B cell (primary cell): ENCODE measurements around the gene LRRC10B. TPM values are rescaled to one million over a fixed set of nuclear protein-coding genes. Genes with fewer than 3 reads are reported as not detected.

ENCODE experiments used
- ATAC-seq: fragments of 200-7000 bp; cut with Tn5 transposase; one replicate; pipeline ENCODE4 v1.10.0; 2021; ENCODE audit warnings: low read depth, mild to moderate bottlenecking, moderate number of reproducible peaks, moderate library complexity
- CTCF ChIA-PET: fragments of 350-600 bp; sonication (Branson Sonifier 250); formaldehyde crosslinking; loops from one replicate; lab custom pipeline; 2021; ENCODE audit warnings: antibody characterized with exemption, inconsistent platforms; lab: Charles Lee
- POLR2A ChIA-PET: fragments of 350-600 bp; sonication (Branson Sonifier 250); formaldehyde crosslinking; loops from one replicate; lab custom pipeline; 2021; ENCODE audit warnings: antibody characterized with exemption; lab: Charles Lee
- DNase-seq: peaks from one replicate; pipeline ENCODE4 v3.0.0; 2013
- H2AFZ ChIP-seq: 2 replicates; pipeline ENCODE4 v1.6.1; 2012; ENCODE audit warnings: mild to moderate bottlenecking, low read depth, low read length; ENCODE audit not compliant: insufficient read depth, poor library complexity, severe bottlenecking
- H3K27ac ChIP-seq, 2 donors: 1 replicate in 1 of 2; 2 replicates in 1 of 2; pipeline ENCODE4 v1.5.1; 2012 to 2013; ENCODE audit warnings: low read length in 2 of 2, mild to moderate bottlenecking in 2 of 2, moderate library complexity in 1 of 2
- H3K27me3 ChIP-seq, 4 experiments: fragments of 200-600 bp in 1 of 4; sonication (generic) in 1 of 4; replicated peaks in 1 of 4; 1 replicate in 2 of 4; 2 replicates in 2 of 4; pipeline versions ENCODE4 v1.6.1 to v1.7.0; 2013 to 2016; ENCODE audit warnings: low read length in 3 of 4, mild to moderate bottlenecking in 2 of 4, mixed read lengths in 1 of 4, moderate library complexity in 1 of 4; ENCODE audit not compliant: insufficient read depth in 4 of 4, control insufficient read depth in 3 of 4; ENCODE audit errors: control extremely low read depth in 1 of 4
- H3K36me3 ChIP-seq, 2 experiments: replicated peaks in 1 of 2; 1 replicate in 1 of 2; 2 replicates in 1 of 2; pipeline versions ENCODE4 v1.6.1 to v1.7.1; 2013; ENCODE audit warnings: low read length in 1 of 2; ENCODE audit not compliant: insufficient read depth in 2 of 2, control insufficient read depth in 1 of 2; ENCODE audit errors: control extremely low read depth in 1 of 2, extremely low read depth in 1 of 2
- H3K4me1 ChIP-seq, 2 donors: fragments of 200-600 bp in 1 of 2; sonication (generic) in 1 of 2; 1 replicate in 1 of 2; 2 replicates in 1 of 2; pipeline versions ENCODE4 v1.5.1 to v1.6.1; 2013 to 2017; ENCODE audit warnings: low read length in 2 of 2; ENCODE audit not compliant: control insufficient read depth in 2 of 2, insufficient read depth in 2 of 2
- H3K4me2 ChIP-seq: replicated peaks from 2 replicates; pipeline ENCODE3; 2012; ENCODE audit warnings: mild to moderate bottlenecking, low read depth, low read length; ENCODE audit not compliant: poor library complexity, severe bottlenecking
- H3K4me3 ChIP-seq, 5 experiments: fragments of 200-600 bp in 1 of 5; sonication (generic) in 1 of 5; 1 replicate in 3 of 5; 2 replicates in 2 of 5; pipeline versions ENCODE4 v1.5.1 to v1.7.0; 2011 to 2016; ENCODE audit warnings: low read length in 4 of 5, mild to moderate bottlenecking in 4 of 5, low read depth in 2 of 5, control low read depth in 1 of 5, moderate library complexity in 1 of 5; ENCODE audit not compliant: insufficient read depth in 1 of 5; ENCODE audit errors: control extremely low read depth in 1 of 5, extremely low read depth in 1 of 5
- H3K79me2 ChIP-seq: fragments of 200-600 bp; sonication (generic); one replicate; pipeline ENCODE4 v1.6.0; 2016; ENCODE audit warnings: low read length; ENCODE audit not compliant: control insufficient read depth, insufficient read depth
- H3K9ac ChIP-seq: fragments of 200-600 bp; sonication (generic); 2 replicates; pipeline ENCODE4 v1.6.1; 2017; ENCODE audit warnings: mild to moderate bottlenecking, low read length, moderate library complexity
- H3K9me3 ChIP-seq, 3 donors: one replicate each; pipeline versions ENCODE4 v1.6.1 to v1.7.1; 2013; ENCODE audit warnings: low read length in 2 of 3; ENCODE audit not compliant: control insufficient read depth in 2 of 3, insufficient read depth in 1 of 3; ENCODE audit errors: control extremely low read depth in 1 of 3
- H4K20me1 ChIP-seq: 2 replicates; pipeline ENCODE4 v1.6.0; 2012; ENCODE audit warnings: mild to moderate bottlenecking, low read length; ENCODE audit not compliant: insufficient read depth, control insufficient read depth, poor library complexity, severe bottlenecking
- H3K27ac Mint-ChIP-seq: one replicate; pipeline ENCODE4 v1.8.0; 2021; ENCODE audit warnings: mixed read lengths
- H3K27me3 Mint-ChIP-seq: one replicate; pipeline ENCODE4 v1.8.0; 2021; ENCODE audit warnings: mixed read lengths
- H3K4me1 Mint-ChIP-seq: one replicate; pipeline ENCODE4 v1.8.0; 2021; ENCODE audit warnings: mixed read lengths
- H3K4me3 Mint-ChIP-seq: one replicate; pipeline ENCODE4 v1.8.0; 2021; ENCODE audit warnings: mixed read lengths
- H3K9me3 Mint-ChIP-seq: one replicate; pipeline ENCODE4 v1.8.0; 2022; ENCODE audit warnings: mixed read lengths; ENCODE audit not compliant: insufficient read depth
- EZH2 ChIP-seq: IDR thresholded peaks from 2 replicates; pipeline ENCODE4 v1.6.1; 2012; ENCODE audit warnings: borderline replicate concordance, low read depth, mild to moderate bottlenecking, moderate library complexity, low read length; ENCODE audit not compliant: insufficient read depth, poor library complexity, severe bottlenecking
- WGBS: methylation state at CpG from one replicate; pipeline ENCODE4 v1.1.5; 2013; ENCODE audit warnings: missing lambda C conversion rate; ENCODE audit not compliant: insufficient coverage; 5-methylcytosine and 5-hydroxymethylcytosine counted together
- intact Hi-C: fragments of 100-400 bp; cut with micrococcal nuclease; formaldehyde crosslinking; loops from one replicate; pipeline ENCODE4 v1.10.0; 2022
- polyA plus RNA-seq: library from polyadenylated mRNA; depleted of rRNA; stranded (reverse); fragments of >200 nt; gene quantifications from 2 replicates; pipeline ENCODE4 v1.2.3, GENCODE V29; 2012
- total RNA-seq, 2 donors: library from RNA; stranded (reverse); fragments of 120-200 nt in 1 of 2; gene quantifications; 1 replicate in 1 of 2; 2 replicates in 1 of 2; pipeline versions ENCODE4 v1.2.3 to v1.2.4, GENCODE V29; 2013 to 2022
- TF ChIP-seq, protein P1 (sequence below): fragments of 200-600 bp; IDR thresholded peaks from one replicate; pipeline ENCODE4 v1.8.0; 2022; ENCODE audit warnings: antibody characterized with exemption, mild to moderate bottlenecking

Gene LRRC10B
- total and polyA plus RNA-seq, 2 donors (not counting 1 experiment from before 2014, with no cell fraction given) = 0.15 TPM; not detected in 1

DNA sequence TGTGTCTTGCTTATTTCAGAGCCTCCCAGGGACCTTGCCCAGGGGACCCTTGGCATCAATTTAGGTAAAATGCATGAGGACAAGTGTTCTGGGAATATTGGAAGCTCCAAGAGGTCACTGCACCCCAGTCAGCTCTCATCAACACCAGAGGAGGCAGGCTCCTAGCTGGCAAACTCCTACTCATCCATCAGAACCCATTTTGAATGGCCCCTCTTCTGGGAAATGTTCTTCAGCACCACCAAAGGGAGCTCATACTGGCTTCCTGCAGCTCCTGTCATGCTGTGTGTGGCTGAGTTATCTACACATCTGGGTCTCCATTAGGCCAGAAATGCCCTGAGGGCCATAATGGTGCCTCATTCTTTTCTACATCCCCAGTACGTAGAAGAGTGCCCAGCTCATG is 17.7 kb downstream of the LRRC10B start:
- no peak overlapping the region for H3K9ac ChIP-seq
- 90% methylated on average over 1 of the region's 1 CpG for WGBS
- Mint-ChIP-seq H3K9me3 (no peaks in the 10 kb centered on the region), H3K27me3 (peaks cover 38% of the 10 kb centered on the region), H3K27ac (no peak overlapping the region), H3K4me3 (no peak overlapping the region), H3K4me1 (no peaks in the 10 kb centered on the region)
- no peak overlapping the region for H3K27ac ChIP-seq
- peaks cover 0 to 5% (median under 1%) of the 10 kb centered on the region in 4 experiments for H3K27me3 ChIP-seq
- intact Hi-C loops = no loop called here
- no peaks in the 10 kb centered on the region for H4K20me1 ChIP-seq
- no peaks in the 10 kb centered on the region for H3K79me2 ChIP-seq
- ATAC-seq (no peak), DNase-seq (no peak)
- no peak overlapping the region for H3K4me2 ChIP-seq
- POLR2A ChIA-PET = no interaction called here
- CTCF ChIA-PET = interaction anchor here (0.6 to 2.2 kb wide), 2 partner anchors 9 to 535 kb away, joined by 4 to 10 read pairs; no protein-coding TSS in a partner anchor
- TF ChIP-seq, protein P1, sequence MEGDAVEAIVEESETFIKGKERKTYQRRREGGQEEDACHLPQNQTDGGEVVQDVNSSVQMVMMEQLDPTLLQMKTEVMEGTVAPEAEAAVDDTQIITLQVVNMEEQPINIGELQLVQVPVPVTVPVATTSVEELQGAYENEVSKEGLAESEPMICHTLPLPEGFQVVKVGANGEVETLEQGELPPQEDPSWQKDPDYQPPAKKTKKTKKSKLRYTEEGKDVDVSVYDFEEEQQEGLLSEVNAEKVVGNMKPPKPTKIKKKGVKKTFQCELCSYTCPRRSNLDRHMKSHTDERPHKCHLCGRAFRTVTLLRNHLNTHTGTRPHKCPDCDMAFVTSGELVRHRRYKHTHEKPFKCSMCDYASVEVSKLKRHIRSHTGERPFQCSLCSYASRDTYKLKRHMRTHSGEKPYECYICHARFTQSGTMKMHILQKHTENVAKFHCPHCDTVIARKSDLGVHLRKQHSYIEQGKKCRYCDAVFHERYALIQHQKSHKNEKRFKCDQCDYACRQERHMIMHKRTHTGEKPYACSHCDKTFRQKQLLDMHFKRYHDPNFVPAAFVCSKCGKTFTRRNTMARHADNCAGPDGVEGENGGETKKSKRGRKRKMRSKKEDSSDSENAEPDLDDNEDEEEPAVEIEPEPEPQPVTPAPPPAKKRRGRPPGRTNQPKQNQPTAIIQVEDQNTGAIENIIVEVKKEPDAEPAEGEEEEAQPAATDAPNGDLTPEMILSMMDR = no peak
- no peak for TF ChIP-seq EZH2
- no peak overlapping the region for H2AFZ ChIP-seq
- H3K4me1 ChIP-seq = no peaks in the 10 kb centered on the region
- no peaks in the 10 kb centered on the region for H3K36me3 ChIP-seq
- no peaks in the 10 kb centered on the region for H3K9me3 ChIP-seq
- H3K4me3 ChIP-seq = no peak overlapping the region

DNA sequence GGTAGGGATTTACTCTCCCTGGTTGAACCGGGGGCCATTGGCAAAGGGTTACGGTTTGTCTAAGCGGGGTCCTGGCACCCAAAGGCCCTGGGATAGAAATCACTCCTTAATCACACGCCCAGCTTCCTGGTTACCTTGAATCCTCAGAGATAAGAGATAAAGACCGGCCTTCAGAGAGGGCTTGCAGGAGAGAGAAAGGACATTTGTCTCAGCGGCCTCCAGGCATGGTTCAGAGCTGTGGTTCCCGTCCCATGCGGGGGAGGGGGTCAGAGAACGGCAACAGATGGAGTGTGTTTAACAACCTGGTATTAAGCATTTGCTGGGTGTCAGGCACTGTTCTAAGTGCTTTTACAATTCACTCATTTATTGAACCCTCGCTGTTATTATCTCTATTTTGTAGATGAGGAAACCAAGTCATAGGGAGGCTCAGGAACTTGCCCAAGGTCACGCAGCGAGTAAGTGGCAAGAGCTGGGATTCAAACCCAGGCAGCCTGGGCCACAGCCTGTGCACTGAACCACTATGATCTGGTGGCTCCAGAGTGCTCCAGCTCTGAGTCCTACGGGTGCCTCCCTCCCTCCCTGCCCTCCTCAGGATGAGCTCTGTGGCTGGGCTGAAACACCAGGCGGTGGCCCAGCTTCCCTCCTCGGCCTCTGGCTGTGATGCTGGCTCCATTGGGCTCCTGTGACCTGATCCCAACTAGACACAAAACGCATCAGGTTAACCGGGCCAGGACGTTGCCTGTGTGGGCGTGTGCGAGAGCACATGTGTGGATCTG is 18.6 kb downstream of the LRRC10B start:
- DNase-seq (no peak), ATAC-seq (no peak)
- Mint-ChIP-seq H3K4me3 (no peak overlapping the region), H3K9me3 (no peaks in the 10 kb centered on the region), H3K27ac (no peak overlapping the region), H3K4me1 (no peaks in the 10 kb centered on the region), H3K27me3 (peaks cover 32% of the 10 kb centered on the region)
- WGBS = 73% methylated on average over 15 of the region's 20 CpGs
- ChIA-PET POLR2A (no interaction called here), CTCF (interaction anchor here (2.2 kb wide), 1 partner anchor 10 kb away, joined by 10 read pairs; no protein-coding TSS in a partner anchor)
- H3K9me3 ChIP-seq = no peaks in the 10 kb centered on the region
- TF ChIP-seq EZH2 = no peak
- TF ChIP-seq, protein P1 = no peak
- no peaks in the 10 kb centered on the region for H3K36me3 ChIP-seq
- no peaks in the 10 kb centered on the region for H4K20me1 ChIP-seq
- no peak overlapping the region for H2AFZ ChIP-seq
- no peaks in the 10 kb centered on the region for H3K4me1 ChIP-seq
- no peak overlapping the region for H3K9ac ChIP-seq
- H3K4me3 ChIP-seq = no peak overlapping the region
- intact Hi-C loops = no loop called here
- H3K27me3 ChIP-seq = peaks cover 0 to 9% (median under 1%) of the 10 kb centered on the region in 4 experiments
- H3K27ac ChIP-seq = no peak overlapping the region
- no peak overlapping the region for H3K4me2 ChIP-seq
- no peaks in the 10 kb centered on the region for H3K79me2 ChIP-seq
